Activated T-helper 2 cell treated with anti-CD3 and anti-CD28 coated beads, Interferon-gamma antibody, Interleukin-2, Interleukin-4, amounts not matched to agents 10 μg/mL and 5 μg/mL and 100 μg/mL, durations not matched to agents 14 hours and 24 hours and 36 hours (primary cell): Measurements from ENCODE around the gene PI16. TPM values are rescaled to one million over a fixed set of nuclear protein-coding genes. Genes with fewer than 3 reads are reported as not detected.

Source experiments
- DNase-seq: peaks from one replicate; pipeline ENCODE4 v3.0.0; 2021; ENCODE audit warnings: low spot score
- H3K27ac Mint-ChIP-seq: one replicate; pipeline ENCODE4 v1.8.0; 2021; ENCODE audit warnings: mixed read lengths
- H3K27me3 Mint-ChIP-seq: one replicate; pipeline ENCODE4 v1.8.0; 2021; ENCODE audit warnings: low read depth, mixed read lengths
- H3K36me3 Mint-ChIP-seq: one replicate; pipeline ENCODE4 v1.8.0; 2021; ENCODE audit warnings: low read depth, mixed read lengths
- H3K4me1 Mint-ChIP-seq: one replicate; pipeline ENCODE4 v1.8.0; 2021; ENCODE audit warnings: low read depth, mixed read lengths
- H3K4me3 Mint-ChIP-seq: one replicate; pipeline ENCODE4 v1.8.0; 2021; ENCODE audit warnings: low read depth, mild to moderate bottlenecking, moderate library complexity, mixed read lengths
- H3K9me3 Mint-ChIP-seq: one replicate; pipeline ENCODE4 v1.8.0; 2021; ENCODE audit warnings: mixed read lengths
- intact Hi-C: fragments of 100-400 bp; cut with micrococcal nuclease; formaldehyde crosslinking; loops from one replicate; pipeline ENCODE4 v1.15.1; 2023
- total RNA-seq: library from RNA; stranded (reverse); gene quantifications from 2 replicates; pipeline ENCODE4 v1.2.3, GENCODE V29; 2022

The PI16 gene
- total RNA-seq, 1 donor from 2014 or later = not detected

- Mint-ChIP-seq H3K4me3 (no peak overlapping the region), H3K27me3 (no peaks in the 10 kb centered on the region), H3K27ac (no peak overlapping the region), H3K36me3 (peaks cover 34% of the 10 kb centered on the region), H3K9me3 (no peaks in the 10 kb centered on the region), H3K4me1 (peaks cover 30% of the 10 kb centered on the region)
- no peak for DNase-seq
- intact Hi-C loops = no loop called here
Measured at GRCh38 chr6:36964908-36965307, 10.4 kb downstream of the PI16 start.

DNA sequence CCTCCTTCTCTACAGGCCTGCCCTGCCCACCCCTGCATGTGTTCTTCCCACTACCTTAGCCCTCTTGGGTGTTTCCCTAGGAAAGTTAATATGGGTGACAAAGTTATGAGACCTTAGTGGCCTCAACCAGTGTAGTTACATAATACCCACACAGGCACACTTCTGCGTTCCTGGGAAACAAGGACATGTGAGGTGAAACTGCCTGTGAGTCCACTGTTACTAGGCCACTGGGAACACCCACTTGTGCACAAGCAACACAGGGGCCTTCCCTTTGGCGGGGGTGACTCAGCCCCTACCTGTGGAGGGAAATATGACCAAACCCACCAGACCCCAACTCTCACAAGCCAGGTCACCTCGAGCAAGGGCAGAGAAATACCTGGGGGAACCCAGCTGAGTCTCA lies 12.8 kb downstream of the PI16 start:
- no peak overlapping the region for H3K4me3 Mint-ChIP-seq
- peaks cover 17% of the 10 kb centered on the region for H3K4me1 Mint-ChIP-seq
- H3K27me3 Mint-ChIP-seq = no peaks in the 10 kb centered on the region
- peaks cover 55% of the 10 kb centered on the region for H3K36me3 Mint-ChIP-seq
- intact Hi-C loops = no loop called here
- no peak for DNase-seq
- no peaks in the 10 kb centered on the region for H3K9me3 Mint-ChIP-seq
- no peak overlapping the region for H3K27ac Mint-ChIP-seq

DNA sequence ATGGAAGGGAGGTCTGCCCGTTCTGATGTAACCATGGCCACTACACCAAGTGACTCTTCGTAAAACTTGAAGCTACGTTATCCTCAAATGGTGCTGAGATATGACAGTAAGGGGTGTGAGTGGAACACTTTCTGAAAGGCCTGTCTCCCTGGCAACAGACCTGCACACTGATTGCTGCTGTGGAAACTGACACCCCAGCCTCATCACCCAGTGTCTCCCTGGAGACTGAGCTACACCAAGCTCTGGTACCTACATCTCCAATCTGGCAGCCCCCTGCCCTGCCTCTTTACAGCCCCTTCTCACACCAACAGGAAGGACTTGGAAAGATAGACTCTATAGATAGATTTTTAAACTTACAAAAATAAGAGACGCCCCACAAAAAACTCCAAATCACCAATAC lies 13.2 kb downstream of the PI16 start:
- no peak for DNase-seq
- H3K9me3 Mint-ChIP-seq = no peaks in the 10 kb centered on the region
- intact Hi-C loops = no loop called here
- H3K4me3 Mint-ChIP-seq = no peak overlapping the region
- H3K27ac Mint-ChIP-seq = no peak overlapping the region
- peaks cover 59% of the 10 kb centered on the region for H3K36me3 Mint-ChIP-seq
- H3K27me3 Mint-ChIP-seq = no peaks in the 10 kb centered on the region
- peaks cover 15% of the 10 kb centered on the region for H3K4me1 Mint-ChIP-seq

DNA sequence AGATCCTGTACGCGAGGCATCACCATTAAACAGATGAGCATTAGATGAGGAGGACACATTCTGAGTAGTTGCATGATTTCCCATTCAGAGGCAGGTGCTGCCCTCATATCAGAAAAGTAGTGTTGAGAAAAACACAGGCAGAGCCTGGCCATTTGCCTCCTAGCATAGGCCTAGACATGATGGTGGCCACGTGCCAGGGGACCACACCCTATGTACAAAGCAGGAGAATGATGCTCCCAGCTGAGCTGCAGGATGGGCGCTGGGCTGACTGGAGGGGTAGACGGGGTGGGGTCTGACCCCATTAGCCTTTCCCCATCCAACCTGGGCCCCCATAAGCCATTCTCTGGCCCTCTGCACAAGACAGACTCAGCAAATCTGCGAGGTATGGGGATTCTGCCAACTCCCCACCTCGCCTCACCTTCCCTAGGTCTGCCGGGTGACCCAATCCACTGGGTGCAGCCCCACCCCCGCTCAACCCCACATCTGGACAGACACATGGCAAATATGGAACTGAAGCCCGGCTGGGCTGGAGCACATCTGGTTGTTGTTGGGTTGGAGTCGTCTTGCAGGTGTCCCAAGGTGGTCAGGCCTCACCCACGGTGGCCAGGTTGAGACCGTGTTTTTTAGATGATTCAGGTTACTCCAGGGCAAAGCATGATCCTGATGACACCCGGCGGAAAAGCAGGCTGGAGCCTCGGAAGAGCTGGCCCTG lies 13.9 kb downstream of the PI16 start:
- no peak for DNase-seq
- Mint-ChIP-seq H3K4me3 (no peak overlapping the region), H3K36me3 (peaks cover 65% of the 10 kb centered on the region), H3K4me1 (peaks cover 8% of the 10 kb centered on the region), H3K9me3 (no peaks in the 10 kb centered on the region), H3K27me3 (no peaks in the 10 kb centered on the region), H3K27ac (peak overlapping the region; percentile 17)
- intact Hi-C loops = no loop called here

DNA sequence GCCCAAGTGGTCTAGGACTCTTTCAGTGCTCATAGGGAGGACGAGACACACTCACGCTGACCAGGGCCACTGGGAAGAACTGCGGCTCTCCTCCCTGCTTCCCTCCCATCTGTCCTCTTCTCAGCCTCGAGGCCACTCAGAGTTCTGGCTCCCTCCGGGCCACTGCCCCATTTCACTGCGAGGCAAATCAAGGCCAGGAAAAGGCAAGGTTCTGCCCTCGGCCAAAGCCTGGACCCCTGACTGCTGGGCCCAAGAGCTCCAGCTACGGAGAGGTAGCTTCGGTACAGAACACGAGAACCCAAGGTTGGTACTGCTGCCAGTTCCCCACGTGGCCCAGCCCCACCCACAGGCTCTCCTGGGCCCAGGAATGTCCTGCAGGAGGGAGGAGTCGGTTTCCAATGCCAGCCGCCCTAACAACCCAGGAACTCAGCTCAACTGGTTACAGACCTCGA lies 14.7 kb downstream of the PI16 start:
- intact Hi-C loops = no loop called here
- H3K27me3 Mint-ChIP-seq = no peaks in the 10 kb centered on the region
- peaks cover 74% of the 10 kb centered on the region for H3K36me3 Mint-ChIP-seq
- peaks cover 3% of the 10 kb centered on the region for H3K4me1 Mint-ChIP-seq
- no peak overlapping the region for H3K27ac Mint-ChIP-seq
- no peak overlapping the region for H3K4me3 Mint-ChIP-seq
- no peaks in the 10 kb centered on the region for H3K9me3 Mint-ChIP-seq
- no peak for DNase-seq

DNA sequence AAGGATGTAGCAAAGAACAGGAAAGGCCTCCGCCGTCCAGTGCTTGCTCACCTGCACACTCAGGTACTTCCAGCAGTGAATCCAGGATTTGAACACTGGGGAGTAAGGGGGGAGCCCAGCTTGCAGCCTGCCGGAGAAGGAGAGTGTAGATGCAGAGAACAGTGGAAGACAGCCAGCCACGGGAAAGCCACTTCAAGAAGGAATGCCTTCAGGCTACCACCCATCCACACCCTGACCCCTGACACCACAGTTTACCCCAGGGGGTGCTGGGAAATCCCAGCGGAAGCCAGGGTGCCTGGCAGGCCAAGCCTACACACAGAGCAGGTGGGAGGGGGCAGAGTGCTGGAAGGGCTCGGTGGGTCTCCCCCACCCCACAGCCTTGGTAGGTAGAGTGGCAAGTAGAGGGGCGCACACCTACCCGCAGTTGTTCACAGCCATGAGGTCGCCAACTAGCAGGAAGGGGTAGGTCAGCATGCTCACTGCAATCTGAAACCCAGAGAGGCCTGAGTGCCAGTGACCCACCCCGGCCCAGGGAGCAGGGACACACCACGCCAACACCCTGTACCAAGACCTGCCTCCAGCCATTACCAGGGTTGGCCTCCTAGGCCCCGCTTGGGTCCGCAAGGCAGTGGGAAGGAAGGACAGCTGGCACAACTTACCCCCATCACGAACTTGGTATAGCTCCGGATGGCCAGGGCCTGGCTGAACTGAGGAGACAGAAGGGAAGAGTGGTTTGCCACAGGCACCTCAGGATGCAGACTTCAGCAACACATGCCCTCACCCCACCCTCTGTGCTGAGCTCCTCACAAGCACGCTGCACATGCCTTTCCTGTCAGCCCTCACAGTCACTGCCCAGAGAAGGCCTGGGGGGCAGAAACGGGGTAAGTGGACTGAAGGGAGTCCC lies 15.7 kb downstream of the PI16 start:
- intact Hi-C loops = no loop called here
- no peaks in the 10 kb centered on the region for H3K4me1 Mint-ChIP-seq
- no peak overlapping the region for H3K27ac Mint-ChIP-seq
- no peaks in the 10 kb centered on the region for H3K9me3 Mint-ChIP-seq
- H3K27me3 Mint-ChIP-seq = no peaks in the 10 kb centered on the region
- H3K36me3 Mint-ChIP-seq = peaks cover 82% of the 10 kb centered on the region
- DNase-seq = no peak
- H3K4me3 Mint-ChIP-seq = no peak overlapping the region

DNA sequence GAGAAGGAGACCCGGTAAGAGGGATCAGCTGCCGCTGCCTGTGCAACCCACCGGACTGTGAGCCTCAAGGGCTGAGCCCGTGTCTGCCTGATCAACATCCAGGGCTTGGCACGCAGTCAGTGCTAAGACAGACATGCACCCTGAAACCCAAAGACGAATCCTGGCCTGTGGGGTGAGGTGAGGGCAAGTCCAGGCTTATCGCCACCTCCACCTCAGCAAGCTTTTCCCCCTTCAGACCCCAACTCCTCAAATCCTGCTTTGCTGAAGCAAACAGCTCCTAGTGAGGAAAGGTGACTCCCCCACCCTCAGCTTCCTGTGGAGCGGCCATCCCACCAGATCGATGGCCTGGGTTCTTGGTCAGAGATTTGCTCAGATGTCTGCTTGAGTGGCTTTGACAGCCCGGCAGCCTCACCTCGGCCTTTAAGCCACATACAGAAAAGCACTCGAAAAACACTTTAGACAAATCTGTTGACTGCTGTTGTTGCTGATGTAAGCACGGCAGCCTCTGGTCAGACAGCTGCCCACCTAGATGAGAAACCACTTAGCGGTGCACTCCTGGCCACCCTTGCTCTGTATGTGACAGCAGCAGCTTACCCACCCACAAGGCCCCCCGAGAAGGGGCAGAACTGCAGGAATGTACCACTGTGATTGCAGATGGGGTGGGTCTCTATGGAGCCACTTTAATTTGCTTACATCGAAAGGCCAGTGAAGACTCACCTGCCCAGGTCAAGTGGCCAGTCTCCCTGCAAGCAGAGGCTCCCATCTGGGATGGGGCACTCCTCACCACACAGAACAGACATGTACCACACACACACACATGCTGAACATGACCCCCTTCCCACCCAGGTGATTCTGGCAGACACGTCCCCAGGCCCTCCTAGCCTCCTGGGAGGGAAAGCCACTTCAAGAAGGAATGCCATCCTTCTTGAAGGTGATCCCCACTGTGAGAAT lies 16.6 kb downstream of the PI16 start:
- no peak overlapping the region for H3K4me3 Mint-ChIP-seq
- no peak overlapping the region for H3K27ac Mint-ChIP-seq
- no peaks in the 10 kb centered on the region for H3K9me3 Mint-ChIP-seq
- H3K36me3 Mint-ChIP-seq = peaks cover 89% of the 10 kb centered on the region
- H3K4me1 Mint-ChIP-seq = no peaks in the 10 kb centered on the region
- intact Hi-C loops = no loop called here
- H3K27me3 Mint-ChIP-seq = no peaks in the 10 kb centered on the region
- DNase-seq = no peak

- DNase-seq = no peak
- Mint-ChIP-seq H3K36me3 (peaks cover 91% of the 10 kb centered on the region), H3K27me3 (no peaks in the 10 kb centered on the region), H3K9me3 (no peaks in the 10 kb centered on the region), H3K4me3 (no peak overlapping the region), H3K4me1 (no peaks in the 10 kb centered on the region), H3K27ac (no peak overlapping the region)
- intact Hi-C loops = no loop called here
Measured at GRCh38 chr6:36971921-36972673, 17.6 kb downstream of the PI16 start.

GRCh38 chr6:36973190-36973589 lies 18.7 kb downstream of the PI16 start:
- intact Hi-C loops = no loop called here
- H3K4me3 Mint-ChIP-seq = no peak overlapping the region
- H3K9me3 Mint-ChIP-seq = no peaks in the 10 kb centered on the region
- H3K27me3 Mint-ChIP-seq = no peaks in the 10 kb centered on the region
- H3K27ac Mint-ChIP-seq = no peak overlapping the region
- peaks cover 2% of the 10 kb centered on the region for H3K4me1 Mint-ChIP-seq
- peaks cover 92% of the 10 kb centered on the region for H3K36me3 Mint-ChIP-seq
- no peak for DNase-seq

DNA sequence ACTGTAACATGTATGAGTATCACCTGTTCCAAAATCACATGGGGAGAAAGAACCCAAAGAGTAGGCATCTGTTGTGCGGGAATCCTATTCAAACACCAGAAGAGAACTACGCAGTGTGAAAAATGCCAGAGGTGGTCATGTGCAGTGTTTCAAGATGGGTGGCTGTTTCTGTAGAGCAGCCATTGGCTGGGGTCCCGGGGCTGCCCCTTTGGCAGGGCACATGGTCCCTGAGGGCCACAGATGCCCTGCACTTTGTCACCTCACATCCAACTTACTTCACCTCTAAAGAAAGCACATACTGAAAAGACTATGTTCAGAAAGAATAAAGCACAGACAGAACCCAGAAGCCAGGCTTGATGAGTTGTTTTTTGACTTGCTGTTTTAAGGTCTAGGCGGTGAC lies 19.1 kb downstream of the PI16 start:
- H3K36me3 Mint-ChIP-seq = peaks cover 91% of the 10 kb centered on the region
- H3K27me3 Mint-ChIP-seq = no peaks in the 10 kb centered on the region
- H3K4me1 Mint-ChIP-seq = peaks cover 2% of the 10 kb centered on the region
- H3K27ac Mint-ChIP-seq = no peak overlapping the region
- no peak for DNase-seq
- intact Hi-C loops = no loop called here
- no peaks in the 10 kb centered on the region for H3K9me3 Mint-ChIP-seq
- no peak overlapping the region for H3K4me3 Mint-ChIP-seq

- Mint-ChIP-seq H3K27me3 (no peaks in the 10 kb centered on the region), H3K4me1 (peaks cover 9% of the 10 kb centered on the region), H3K36me3 (peaks cover 90% of the 10 kb centered on the region), H3K4me3 (no peak overlapping the region), H3K9me3 (no peaks in the 10 kb centered on the region), H3K27ac (no peak overlapping the region)
- no peak for DNase-seq
- intact Hi-C loops = no loop called here
Measured at GRCh38 chr6:36975231-36976006, 20.9 kb downstream of the PI16 start.

GRCh38 chr6:36976007-36976264 lies 21.4 kb downstream of the PI16 start:
- Mint-ChIP-seq H3K9me3 (no peaks in the 10 kb centered on the region), H3K27ac (no peak overlapping the region), H3K4me1 (peaks cover 13% of the 10 kb centered on the region), H3K36me3 (peaks cover 88% of the 10 kb centered on the region), H3K27me3 (no peaks in the 10 kb centered on the region), H3K4me3 (no peak overlapping the region)
- intact Hi-C loops = no loop called here
- DNase-seq = no peak
